Subcutaneous adipose tissue (tissue), 4 donors: ENCODE results near the gene GHRH. TPM values are rescaled to one million over a fixed set of nuclear protein-coding genes. Genes with fewer than 3 reads are reported as not detected.

Experiments used
- total RNA-seq, 4 donors: library from RNA; depleted of rRNA; stranded (reverse); fragments of >200 nt; gene quantifications; one replicate each; pipeline ENCODE4 v1.1.0, GENCODE V29; 2016
- TF ChIP-seq, protein P1 (sequence below): fragments of 450-650 bp; IDR thresholded peaks from one replicate; pipeline ENCODE4 v1.5.1; 2016; ENCODE audit warnings: low read depth, mild to moderate bottlenecking, control low read depth, antibody characterized with exemption, moderate library complexity

The GHRH gene
- total RNA-seq, 4 donors from 2014 or later = not detected

GRCh38 chr20:37278966-37279590 is 17.5 kb upstream of the GHRH start:
- TF ChIP-seq, protein P1, sequence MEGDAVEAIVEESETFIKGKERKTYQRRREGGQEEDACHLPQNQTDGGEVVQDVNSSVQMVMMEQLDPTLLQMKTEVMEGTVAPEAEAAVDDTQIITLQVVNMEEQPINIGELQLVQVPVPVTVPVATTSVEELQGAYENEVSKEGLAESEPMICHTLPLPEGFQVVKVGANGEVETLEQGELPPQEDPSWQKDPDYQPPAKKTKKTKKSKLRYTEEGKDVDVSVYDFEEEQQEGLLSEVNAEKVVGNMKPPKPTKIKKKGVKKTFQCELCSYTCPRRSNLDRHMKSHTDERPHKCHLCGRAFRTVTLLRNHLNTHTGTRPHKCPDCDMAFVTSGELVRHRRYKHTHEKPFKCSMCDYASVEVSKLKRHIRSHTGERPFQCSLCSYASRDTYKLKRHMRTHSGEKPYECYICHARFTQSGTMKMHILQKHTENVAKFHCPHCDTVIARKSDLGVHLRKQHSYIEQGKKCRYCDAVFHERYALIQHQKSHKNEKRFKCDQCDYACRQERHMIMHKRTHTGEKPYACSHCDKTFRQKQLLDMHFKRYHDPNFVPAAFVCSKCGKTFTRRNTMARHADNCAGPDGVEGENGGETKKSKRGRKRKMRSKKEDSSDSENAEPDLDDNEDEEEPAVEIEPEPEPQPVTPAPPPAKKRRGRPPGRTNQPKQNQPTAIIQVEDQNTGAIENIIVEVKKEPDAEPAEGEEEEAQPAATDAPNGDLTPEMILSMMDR = no peak

DNA sequence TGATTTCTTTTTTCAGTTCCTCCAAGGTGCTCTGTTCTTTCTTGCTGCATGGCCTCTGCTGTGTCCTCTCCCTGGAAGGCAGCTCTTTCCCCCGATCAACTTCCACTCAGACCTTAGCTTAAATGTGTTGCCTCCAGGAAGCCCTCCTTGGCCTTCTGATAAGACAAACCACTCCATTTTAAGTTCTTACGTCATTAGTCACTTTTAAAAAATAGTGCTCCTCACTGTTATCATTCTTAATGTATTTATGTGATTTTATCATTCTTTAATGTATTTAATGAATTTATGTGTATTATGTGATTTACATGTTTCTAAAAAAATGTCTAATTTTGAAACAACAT is 15.6 kb upstream of the GHRH start:
- TF ChIP-seq, protein P1 = no peak

DNA sequence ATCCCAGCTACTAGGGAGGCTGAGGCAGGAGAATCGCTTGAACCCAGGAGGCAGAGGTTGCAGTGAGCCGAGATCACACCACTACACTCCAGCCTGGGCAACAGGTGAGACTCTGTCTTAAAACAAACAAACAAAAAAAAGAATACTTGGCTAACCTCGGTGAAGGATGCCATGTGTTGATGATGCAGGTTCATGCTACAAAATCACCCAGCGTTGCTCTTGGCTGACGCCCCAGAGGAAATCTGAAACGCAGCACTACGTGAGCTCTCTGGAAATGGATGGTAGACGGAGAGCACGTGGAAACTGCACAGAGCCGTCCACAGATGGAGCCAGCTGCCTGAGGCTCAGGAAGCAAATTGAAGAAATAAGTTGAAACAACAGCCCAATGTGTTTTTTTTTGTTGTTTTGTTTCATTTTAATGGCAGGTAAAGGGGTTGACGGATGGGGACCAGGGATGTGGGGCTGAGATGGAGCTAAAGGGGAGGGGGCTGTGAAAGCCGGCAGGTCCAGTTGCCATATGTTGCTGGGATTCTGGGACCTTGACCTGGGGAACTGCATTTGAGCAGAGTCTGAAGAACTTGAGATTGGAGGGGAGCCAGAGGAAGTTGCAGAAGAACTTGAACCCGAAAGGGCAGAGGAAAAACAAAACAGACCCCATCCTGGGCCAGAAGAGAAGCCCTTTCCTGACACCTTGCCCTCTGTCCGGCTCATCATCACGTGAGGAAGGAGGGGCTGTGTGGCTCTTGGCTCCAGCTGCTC is 15.1 kb upstream of the GHRH start:
- TF ChIP-seq, protein P1 = no peak

DNA sequence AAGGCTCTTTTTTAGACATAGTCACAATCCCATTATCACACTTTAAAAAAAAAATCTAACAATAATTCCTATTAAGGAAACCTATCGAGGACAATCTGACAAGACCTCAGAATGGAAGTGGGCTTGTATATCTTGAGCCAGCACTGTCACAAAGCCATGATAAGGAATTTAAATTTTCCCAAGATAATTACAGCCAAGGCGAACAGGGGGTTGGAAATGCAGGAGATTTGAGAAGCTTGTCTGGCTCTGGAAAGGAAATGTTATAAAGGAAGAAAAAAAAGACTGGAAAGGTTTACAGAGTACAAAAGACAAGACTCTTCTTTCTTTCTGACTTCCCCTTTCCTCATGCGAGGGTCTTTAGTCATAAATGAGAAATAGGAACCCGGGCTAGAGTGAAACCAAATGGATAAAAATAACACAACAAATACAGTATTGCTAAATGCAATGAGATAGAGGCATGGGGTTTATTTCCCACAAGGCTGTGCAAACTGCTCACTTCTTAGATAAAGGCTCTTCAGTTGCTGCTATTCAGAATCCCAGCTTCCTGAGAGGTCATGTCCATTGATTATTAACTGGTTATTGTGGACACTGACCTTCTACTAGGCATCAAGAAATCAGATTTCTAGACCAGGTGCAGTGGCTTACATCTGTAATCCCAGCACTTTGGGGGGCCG is 13.4 kb upstream of the GHRH start:
- TF ChIP-seq, protein P1 = no peak

DNA sequence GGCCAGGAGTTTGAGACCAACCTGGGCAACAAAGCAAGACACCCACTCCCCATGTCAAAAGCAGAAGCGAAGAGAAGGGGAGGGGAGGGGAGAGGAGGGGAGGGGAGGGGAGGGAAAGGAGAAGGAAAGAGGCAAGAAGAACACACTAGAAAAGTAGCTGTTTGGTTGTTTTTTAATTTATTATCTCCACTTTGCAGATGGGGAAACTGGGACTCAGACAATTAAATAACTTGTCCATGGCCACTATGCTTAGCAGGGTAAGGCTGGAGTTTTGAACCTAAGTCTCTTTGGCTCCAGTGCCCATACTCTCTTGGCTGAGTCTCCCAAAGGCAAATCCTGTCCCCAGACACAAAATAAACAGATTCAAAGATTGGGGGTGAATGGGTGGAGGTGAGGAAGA is 12.4 kb upstream of the GHRH start:
- TF ChIP-seq, protein P1 = no peak

- TF ChIP-seq, protein P1 = no peak
Measured at GRCh38 chr20:37271421-37271768, 9.8 kb upstream of the GHRH start.
